DND-41 (cell line): ENCODE measurements around the gene MTHFS.

Experiments
- ATAC-seq: fragments of 200-7000 bp; cut with Tn5 transposase; 3 replicates; pipeline ENCODE4 v1.9.1; 2021; ENCODE audit warnings: low read depth; ENCODE audit not compliant: insufficient read depth
- DNase-seq: peaks from one replicate; pipeline ENCODE4 v3.0.0-alpha.2; 2020
- H2AFZ ChIP-seq: 2 replicates; pipeline ENCODE4 v1.6.0; 2012; ENCODE audit warnings: low read depth, low read length
- H3K27ac ChIP-seq: 2 replicates; pipeline ENCODE4 v1.5.1; 2012; ENCODE audit warnings: low read length, inconsistent platforms
- H3K27me3 ChIP-seq: fragments of 200-600 bp; sonication (generic); 2 replicates; pipeline ENCODE4 v1.6.0; 2012; ENCODE audit warnings: low read length, mild to moderate bottlenecking, inconsistent platforms; ENCODE audit not compliant: insufficient read depth, poor library complexity
- H3K36me3 ChIP-seq: 2 replicates; pipeline ENCODE4 v1.5.1; 2012; ENCODE audit warnings: low read length, inconsistent platforms; ENCODE audit not compliant: insufficient read depth
- H3K4me1 ChIP-seq: 2 replicates; pipeline ENCODE4 v1.5.1; 2012; ENCODE audit warnings: mild to moderate bottlenecking, low read length; ENCODE audit not compliant: insufficient read depth
- H3K4me2 ChIP-seq: 2 replicates; pipeline ENCODE4 v1.6.0; 2012; ENCODE audit warnings: mild to moderate bottlenecking, moderate library complexity, low read length, inconsistent platforms; ENCODE audit not compliant: insufficient read depth
- H3K4me3 ChIP-seq, 2 experiments: fragments of 200-600 bp in 1 of 2; shearing (Covaris generic) in 1 of 2; 2 replicates each; pipeline ENCODE4 v1.5.1; 2012 to 2016; ENCODE audit warnings: inconsistent platforms in 2 of 2, low read length in 2 of 2, mild to moderate bottlenecking in 2 of 2, low read depth in 1 of 2, moderate library complexity in 1 of 2
- H3K79me2 ChIP-seq: 2 replicates; pipeline ENCODE4 v1.6.0; 2012; ENCODE audit warnings: low read length, inconsistent platforms; ENCODE audit not compliant: insufficient read depth
- H3K9ac ChIP-seq: 2 replicates; pipeline ENCODE4 v1.6.0; 2012; ENCODE audit warnings: low read depth, mild to moderate bottlenecking, inconsistent platforms, low read length, moderate library complexity
- H3K9me3 ChIP-seq: 2 replicates; pipeline ENCODE4 v1.5.1; 2012; ENCODE audit warnings: low read length, moderate library complexity, mild to moderate bottlenecking, inconsistent platforms; ENCODE audit not compliant: insufficient read depth, severe bottlenecking
- H4K20me1 ChIP-seq: 2 replicates; pipeline ENCODE4 v1.6.0; 2012; ENCODE audit warnings: low read length; ENCODE audit not compliant: insufficient read depth
- CTCF ChIP-seq: IDR thresholded peaks from 2 replicates; pipeline ENCODE4 v1.5.1; 2012; ENCODE audit warnings: borderline replicate concordance, low read length, moderate library complexity, mild to moderate bottlenecking; ENCODE audit not compliant: poor library complexity, severe bottlenecking; ENCODE audit errors: extremely low read depth
- EZH2 ChIP-seq: IDR thresholded peaks from 3 replicates; pipeline ENCODE4 v1.6.1; 2012; ENCODE audit warnings: borderline replicate concordance, low read depth, mild to moderate bottlenecking, moderate library complexity, low read length, inconsistent platforms; ENCODE audit not compliant: severe bottlenecking

Gene MTHFS

DNA sequence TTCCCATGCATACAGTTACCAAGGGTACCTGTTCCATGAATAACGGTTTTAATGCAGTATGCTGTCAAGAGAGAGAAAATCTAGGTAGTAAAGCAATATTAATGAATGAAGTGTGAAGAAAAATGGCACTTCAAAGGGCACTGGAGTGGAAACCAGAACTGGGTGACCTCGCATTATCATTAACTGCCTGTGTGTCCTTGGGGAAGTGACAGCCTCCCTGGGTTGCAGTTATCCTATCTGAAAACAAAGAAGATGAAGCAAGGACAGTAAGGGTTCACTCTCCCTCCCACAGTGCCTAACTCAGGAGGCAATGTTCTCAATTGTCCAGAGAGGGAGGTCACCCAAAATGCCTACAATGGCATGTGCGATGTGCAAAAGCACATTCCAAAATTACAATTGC is 15.1 kb downstream of the MTHFS start:
- no peak for TF ChIP-seq EZH2
- no peak for TF ChIP-seq CTCF
- ATAC-seq: no peak
- peaks cover 94% of the 10 kb centered on the region for H3K36me3 ChIP-seq

GRCh38 chr15:79881254-79881653 is 15.6 kb downstream of the MTHFS start:
- TF ChIP-seq EZH2 (no peak), CTCF (no peak)
- Histone ChIP-seq H2AFZ (no peak overlapping the region), H3K27ac (no peak overlapping the region), H3K4me1 (no peaks in the 10 kb centered on the region), H3K4me2 (no peak overlapping the region), H3K27me3 (no peaks in the 10 kb centered on the region), H3K36me3 (peaks cover 92% of the 10 kb centered on the region), H3K9me3 (peaks cover 11% of the 10 kb centered on the region), H4K20me1 (no peaks in the 10 kb centered on the region), H3K9ac (no peak overlapping the region), H3K4me3 (no peak overlapping the region), H3K79me2 (peaks cover 3% of the 10 kb centered on the region; the same call in 1 of the 2 replicates)
- DNase-seq (no peak), ATAC-seq (no peak)

More for the DNA sequence above, 15.1 kb downstream of the MTHFS start:
- Histone ChIP-seq H3K9me3 (peaks cover 11% of the 10 kb centered on the region), H3K27ac (no peak overlapping the region), H3K79me2 (peaks cover 3% of the 10 kb centered on the region; the same call in 1 of the 2 replicates), H3K27me3 (no peaks in the 10 kb centered on the region), H3K9ac (no peak overlapping the region), H3K4me3 (no peak overlapping the region), H3K4me1 (no peaks in the 10 kb centered on the region), H2AFZ (no peak overlapping the region), H3K4me2 (no peak overlapping the region), H4K20me1 (no peaks in the 10 kb centered on the region)
- DNase-seq: no peak

- no peaks in the 10 kb centered on the region for H4K20me1 ChIP-seq
- H3K27ac ChIP-seq: no peak overlapping the region
- H2AFZ ChIP-seq: no peak overlapping the region
- ATAC-seq (no peak), DNase-seq (no peak)
- H3K4me2 ChIP-seq: no peak overlapping the region
- no peaks in the 10 kb centered on the region for H3K4me1 ChIP-seq
- peaks cover 87% of the 10 kb centered on the region for H3K36me3 ChIP-seq
- TF ChIP-seq EZH2: no peak
- H3K4me3 ChIP-seq: no peak overlapping the region
- H3K27me3 ChIP-seq: no peaks in the 10 kb centered on the region
- no peaks in the 10 kb centered on the region; the same call in 1 of the 2 replicates for H3K79me2 ChIP-seq
- no peak overlapping the region for H3K9ac ChIP-seq
- H3K9me3 ChIP-seq: peaks cover 21% of the 10 kb centered on the region
Measured at GRCh38 chr15:79878078-79878705, 18.6 kb downstream of the MTHFS start.

DNA sequence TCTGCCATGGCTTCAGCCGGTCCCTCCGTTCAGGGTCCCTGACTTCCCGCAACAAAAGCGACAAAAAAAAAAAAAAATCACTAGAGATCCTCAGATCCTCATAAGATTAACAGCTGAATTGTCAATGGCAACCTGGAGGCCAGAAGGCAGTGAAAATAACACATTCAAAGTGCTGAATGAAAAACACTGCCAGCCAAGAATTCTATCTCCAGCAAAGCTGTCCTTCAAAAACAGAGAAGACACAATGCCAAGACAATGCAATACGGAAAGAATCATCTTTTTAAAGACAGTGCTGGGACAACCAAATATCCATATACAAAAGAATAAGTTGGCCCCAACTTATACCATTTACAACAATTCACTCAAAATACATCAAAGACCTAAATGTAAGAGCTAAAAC is 21.6 kb downstream of the MTHFS start:
- H3K27me3 ChIP-seq: no peaks in the 10 kb centered on the region
- H4K20me1 ChIP-seq: no peaks in the 10 kb centered on the region
- no peak overlapping the region for H2AFZ ChIP-seq
- no peak for ATAC-seq
- H3K4me1 ChIP-seq: no peaks in the 10 kb centered on the region
- H3K36me3 ChIP-seq: peaks cover 69% of the 10 kb centered on the region
- no peak overlapping the region for H3K9ac ChIP-seq
- no peak overlapping the region for H3K4me2 ChIP-seq
- H3K4me3 ChIP-seq: no peak overlapping the region
- H3K79me2 ChIP-seq: peaks cover 8% of the 10 kb centered on the region; the same call in 1 of the 2 replicates
- H3K9me3 ChIP-seq: peaks cover 21% of the 10 kb centered on the region
- H3K27ac ChIP-seq: no peak overlapping the region
- no peak for DNase-seq
- no peak for TF ChIP-seq CTCF
- TF ChIP-seq EZH2: no peak
